Thoracic aorta (tissue), 2 donors: Measurements from ENCODE around the gene GSN. TPM values are rescaled to one million over a fixed set of nuclear protein-coding genes. Genes with fewer than 3 reads are reported as not detected.

ENCODE experiments used
- ATAC-seq: fragments of 150-250 bp; one replicate; pipeline ENCODE4 v1.8.0; 2017; ENCODE audit warnings: low read depth; ENCODE audit not compliant: insufficient number of reproducible peaks, low FRiP score
- DNase-seq: peaks from one replicate; pipeline ENCODE4 v3.0.0-alpha.2; 2020; ENCODE audit warnings: low spot score
- H3K27ac ChIP-seq, 2 donors: fragments of 200-600 bp; sonication (generic); 1 replicate in 1 of 2; 2 replicates in 1 of 2; pipeline ENCODE4 v1.5.1; 2016; ENCODE audit warnings: mild to moderate bottlenecking in 2 of 2, moderate library complexity in 2 of 2
- H3K27me3 ChIP-seq: fragments of 200-600 bp; sonication (generic); replicated peaks from 2 replicates; pipeline ENCODE4 v1.6.0; 2016; ENCODE audit warnings: mild to moderate bottlenecking; ENCODE audit not compliant: insufficient read depth
- H3K36me3 ChIP-seq: fragments of 200-600 bp; sonication (generic); one replicate; pipeline ENCODE4 v1.5.1; 2016
- H3K4me1 ChIP-seq, 2 donors: fragments of 200-600 bp; sonication (generic); 1 replicate in 1 of 2; 2 replicates in 1 of 2; pipeline versions ENCODE4 v1.5.1 to v1.6.0; 2016; ENCODE audit warnings: low read depth in 2 of 2, mild to moderate bottlenecking in 1 of 2; ENCODE audit not compliant: control insufficient read depth in 1 of 2
- H3K4me3 ChIP-seq: fragments of 200-600 bp; sonication (generic); 2 replicates; pipeline ENCODE4 v1.5.1; 2016; ENCODE audit warnings: mild to moderate bottlenecking
- H3K9me3 ChIP-seq: fragments of 200-600 bp; sonication (generic); 2 replicates; pipeline ENCODE4 v1.5.1; 2016
- total RNA-seq, 2 donors: library from RNA; depleted of rRNA; stranded (reverse); fragments of >200 nt; gene quantifications; one replicate each; pipeline versions ENCODE4 v1.1.0 to v1.2.3, GENCODE V29; 2016
- TF ChIP-seq, protein P1 (sequence below): fragments of 200-600 bp; sonication (generic); IDR thresholded peaks from one replicate; pipeline ENCODE4 v1.5.1; 2019; ENCODE audit warnings: antibody characterized with exemption

Gene GSN
- total RNA-seq, 2 donors from 2014 or later, result 3,187 to 4,234 TPM

DNA sequence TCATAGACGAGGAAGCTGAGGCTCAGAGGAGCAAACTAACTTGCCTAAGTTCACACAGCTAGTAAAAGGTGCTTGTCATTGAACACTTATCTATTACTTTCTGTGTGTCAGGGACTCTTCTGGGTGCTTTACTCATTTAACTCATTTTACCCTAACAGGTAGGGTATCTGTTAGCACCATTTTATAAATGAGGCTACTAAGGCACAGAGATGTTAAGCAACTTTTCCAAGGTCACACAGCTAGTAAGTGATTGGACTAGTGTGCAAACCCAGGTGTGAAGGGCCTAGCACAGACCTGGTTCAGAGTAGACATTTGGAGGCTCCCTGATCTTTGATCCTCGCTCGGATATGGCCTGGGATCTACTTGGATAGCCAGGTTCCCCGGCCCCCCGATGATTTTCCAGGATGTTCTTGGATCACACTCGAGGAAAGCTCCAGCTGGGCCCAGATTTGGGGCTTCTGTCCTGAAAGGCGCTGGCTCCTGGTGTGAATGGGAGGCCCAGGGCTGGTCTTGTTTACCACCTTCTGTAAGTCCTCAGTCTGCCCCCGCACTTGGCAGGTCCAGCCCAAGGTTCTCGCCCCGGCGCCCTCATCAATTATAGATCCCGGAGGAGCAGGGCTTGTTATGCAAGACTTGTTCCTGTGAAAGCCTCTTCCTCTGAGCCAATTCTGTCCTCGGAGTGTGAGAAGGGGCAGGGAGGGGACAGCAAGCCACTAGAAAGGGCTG lies 37.5 kb downstream of the GSN start:
- Histone ChIP-seq H3K27ac (peak overlapping the region; percentile 69 to 91), H3K27me3 (no peaks in the 10 kb centered on the region), H3K4me3 (peak overlapping the region; percentile 21), H3K4me1 (peaks cover 45 to 67% of the 10 kb centered on the region in 2 donors), H3K36me3 (peaks cover 71% of the 10 kb centered on the region), H3K9me3 (no peaks in the 10 kb centered on the region)
- DNase-seq (no peak), ATAC-seq (no peak)
- TF ChIP-seq, protein P1, sequence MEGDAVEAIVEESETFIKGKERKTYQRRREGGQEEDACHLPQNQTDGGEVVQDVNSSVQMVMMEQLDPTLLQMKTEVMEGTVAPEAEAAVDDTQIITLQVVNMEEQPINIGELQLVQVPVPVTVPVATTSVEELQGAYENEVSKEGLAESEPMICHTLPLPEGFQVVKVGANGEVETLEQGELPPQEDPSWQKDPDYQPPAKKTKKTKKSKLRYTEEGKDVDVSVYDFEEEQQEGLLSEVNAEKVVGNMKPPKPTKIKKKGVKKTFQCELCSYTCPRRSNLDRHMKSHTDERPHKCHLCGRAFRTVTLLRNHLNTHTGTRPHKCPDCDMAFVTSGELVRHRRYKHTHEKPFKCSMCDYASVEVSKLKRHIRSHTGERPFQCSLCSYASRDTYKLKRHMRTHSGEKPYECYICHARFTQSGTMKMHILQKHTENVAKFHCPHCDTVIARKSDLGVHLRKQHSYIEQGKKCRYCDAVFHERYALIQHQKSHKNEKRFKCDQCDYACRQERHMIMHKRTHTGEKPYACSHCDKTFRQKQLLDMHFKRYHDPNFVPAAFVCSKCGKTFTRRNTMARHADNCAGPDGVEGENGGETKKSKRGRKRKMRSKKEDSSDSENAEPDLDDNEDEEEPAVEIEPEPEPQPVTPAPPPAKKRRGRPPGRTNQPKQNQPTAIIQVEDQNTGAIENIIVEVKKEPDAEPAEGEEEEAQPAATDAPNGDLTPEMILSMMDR, result no peak

DNA sequence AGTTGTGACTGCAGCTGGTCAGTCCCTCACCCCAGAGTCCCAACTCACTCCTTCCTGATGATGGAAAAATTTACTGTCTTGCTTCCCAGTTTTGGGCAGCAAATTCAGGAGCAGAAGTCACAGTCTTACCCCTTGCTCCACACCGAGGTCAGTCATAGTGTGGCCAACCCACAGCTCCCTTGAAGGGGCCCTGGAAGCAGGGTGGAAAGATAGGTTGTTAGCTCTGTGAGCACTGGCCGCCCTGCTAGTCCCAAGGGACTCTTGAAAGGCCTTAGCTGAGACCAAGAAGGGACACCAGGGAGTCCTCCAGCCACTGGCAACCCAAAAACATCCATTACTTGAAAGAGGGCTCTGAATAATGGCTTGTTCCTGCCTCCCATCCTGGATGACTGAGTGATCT lies 40.0 kb downstream of the GSN start:
- TF ChIP-seq, protein P1, result no peak
- peaks cover 30 to 42% of the 10 kb centered on the region in 2 donors for H3K4me1 ChIP-seq
- DNase-seq (no peak), ATAC-seq (no peak)
- H3K4me3 ChIP-seq, result no peak overlapping the region
- peaks cover 88% of the 10 kb centered on the region for H3K36me3 ChIP-seq
- H3K27ac ChIP-seq, result peak overlapping the region in 1 of 2 donors; percentile 62
- no peaks in the 10 kb centered on the region for H3K9me3 ChIP-seq
- H3K27me3 ChIP-seq, result no peaks in the 10 kb centered on the region

DNA sequence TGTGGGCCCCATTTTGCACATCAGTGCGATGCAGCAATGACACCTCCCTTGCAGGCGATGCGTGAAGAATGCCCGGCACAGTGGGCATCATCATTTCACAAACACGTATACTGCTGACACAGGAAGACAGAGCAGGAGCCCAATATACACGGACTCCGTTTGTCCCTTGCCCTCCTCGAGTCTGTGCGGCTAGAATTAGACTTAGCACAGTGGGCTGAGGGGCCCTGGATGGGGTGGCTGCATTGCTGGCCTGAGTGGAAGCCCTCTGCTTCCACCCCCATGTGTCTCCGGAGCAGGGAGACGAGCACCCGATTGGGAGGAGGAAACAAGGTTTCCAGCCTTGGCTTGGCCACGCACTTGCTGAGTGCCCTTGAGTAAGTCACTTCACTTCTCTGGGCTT lies 40.8 kb downstream of the GSN start:
- Histone ChIP-seq H3K9me3 (no peaks in the 10 kb centered on the region), H3K4me3 (no peak overlapping the region), H3K36me3 (peaks cover 88% of the 10 kb centered on the region), H3K4me1 (peaks cover 22 to 40% of the 10 kb centered on the region in 2 donors), H3K27me3 (no peaks in the 10 kb centered on the region), H3K27ac (peak overlapping the region; percentile 39 to 42)
- TF ChIP-seq, protein P1, result no peak
- DNase-seq, result no peak
- ATAC-seq, result no peak

DNA sequence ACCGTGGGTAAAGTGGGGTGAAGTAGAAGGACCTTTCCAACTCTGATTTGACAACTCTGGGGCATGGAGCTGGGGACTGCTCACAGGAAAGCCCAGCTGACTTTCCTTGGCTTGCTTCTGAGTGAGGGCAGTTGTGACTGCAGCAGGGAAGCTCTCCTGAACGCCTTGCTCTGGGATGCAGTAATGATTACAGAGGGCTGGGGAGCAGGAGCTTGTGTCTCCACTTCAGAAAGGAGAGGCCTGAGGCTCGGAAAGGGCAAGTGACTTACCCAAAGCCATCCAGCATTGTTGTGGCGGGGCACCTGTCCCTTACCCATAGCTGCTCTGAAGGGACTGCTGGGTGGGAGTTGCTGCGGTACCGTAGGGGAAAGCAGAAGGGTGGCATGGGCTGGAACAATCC lies 41.2 kb downstream of the GSN start:
- no peak for ATAC-seq
- H3K4me3 ChIP-seq, result no peak overlapping the region
- TF ChIP-seq, protein P1, result no peak
- H3K36me3 ChIP-seq, result peaks cover 89% of the 10 kb centered on the region
- no peak for DNase-seq
- peaks cover 18 to 39% of the 10 kb centered on the region in 2 donors for H3K4me1 ChIP-seq
- H3K9me3 ChIP-seq, result no peaks in the 10 kb centered on the region
- peak overlapping the region; percentile 39 to 42 for H3K27ac ChIP-seq
- H3K27me3 ChIP-seq, result no peaks in the 10 kb centered on the region

DNA sequence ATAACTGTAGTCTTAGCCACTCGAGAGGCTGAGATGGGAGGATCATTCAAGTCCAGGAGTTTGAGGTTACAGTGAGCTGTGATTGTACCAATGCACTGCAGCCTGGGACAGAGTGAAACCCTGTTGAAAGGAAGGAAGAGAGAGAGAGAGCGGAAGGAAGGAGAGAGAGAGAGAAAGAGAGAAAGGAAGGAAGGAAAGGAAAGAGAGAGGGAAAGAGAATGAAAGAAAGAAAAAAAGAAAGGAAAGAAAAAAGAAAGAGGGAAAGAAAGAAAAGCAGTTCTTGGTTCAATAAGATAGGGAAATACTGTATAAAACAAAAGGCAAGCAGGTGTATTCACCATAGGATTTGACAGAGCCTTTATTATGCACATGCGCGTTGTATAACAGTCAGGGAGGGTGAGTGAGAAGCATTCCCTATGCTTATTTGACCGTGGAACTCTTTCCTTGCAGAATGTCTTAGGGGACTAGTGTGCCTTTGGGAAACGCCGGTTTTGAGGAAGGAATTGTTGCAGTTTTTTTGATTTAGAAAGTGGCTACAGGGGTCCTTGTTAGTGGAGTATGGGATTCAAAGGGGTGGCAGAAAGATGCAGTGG lies 42.0 kb downstream of the GSN start:
- DNase-seq, result no peak
- Histone ChIP-seq H3K4me3 (no peak overlapping the region), H3K27me3 (no peaks in the 10 kb centered on the region), H3K36me3 (peaks cover 87% of the 10 kb centered on the region), H3K4me1 (peaks cover 13 to 35% of the 10 kb centered on the region in 2 donors), H3K27ac (peak overlapping the region; percentile 39 to 42), H3K9me3 (no peaks in the 10 kb centered on the region)
- TF ChIP-seq, protein P1, result no peak
- no peak for ATAC-seq
